Suprapubic skin (tissue), 4 donors: ENCODE results near the gene POP5.
A peak's percentile ranks its signal among the peaks of the same experiment; 100 is the strongest.

Source experiments
- EP300 ChIP-seq: sonication (generic); formaldehyde crosslinking; IDR thresholded peaks from one replicate; pipeline ENCODE4 v1.6.1; 2017; ENCODE audit warnings: antibody characterized with exemption
- POLR2AphosphoS5 ChIP-seq, 3 donors: sonication (generic); formaldehyde crosslinking; IDR thresholded peaks; one replicate each; pipeline ENCODE4 v1.6.1; 2017; ENCODE audit warnings: antibody characterized with exemption in 3 of 3

- TF ChIP-seq POLR2AphosphoS5 (IDR thresholded peaks at IDR 0.05) (peak; percentile 40 to 83 (median 54)), EP300 (no peak)
Observed at GRCh38 chr12:120580787-120581723, at the start of gene POP5.
